CD4-positive, alpha-beta T cell treated with Interferon alpha-2 for 1 hour (primary cell): ENCODE data around the gene GH2.
A peak's percentile ranks its signal among the peaks of the same experiment; 100 is the strongest.
"Not testable (repeated sequence)": the region's sequence is repeated elsewhere in the genome, so short reads cannot be mapped to it uniquely, and the experiment has no call there.

Source experiments
- DNase-seq, 2 donors: peaks; one replicate each; pipeline ENCODE4 v3.0.0-alpha.2; 2020 to 2022

The GH2 gene

GRCh38 chr17:63881935-63882601 is at the start of gene GH2:
TSS of gene GH2 (minus strand) at chr17:63881944. CDS start at chr17:63881801, 143 bp downstream.
- DNase-seq: peak; percentile 60 to 72

GRCh38 chr17:63930951-63931575 is 49.3 kb upstream of the GH2 start:
- DNase-seq: peak; percentile 68 to 74

GRCh38 chr17:63929860-63930766 is 48.4 kb upstream of the GH2 start:
- DNase-seq: no peak

- DNase-seq: no peak
Measured at GRCh38 chr17:63928966-63929695, 47.4 kb upstream of the GH2 start.

- no peak for DNase-seq
Measured at GRCh38 chr17:63928172-63928666, 46.5 kb upstream of the GH2 start.

GRCh38 chr17:63927464-63928171 is 45.9 kb upstream of the GH2 start:
- no peak for DNase-seq

GRCh38 chr17:63926164-63926563 is 44.4 kb upstream of the GH2 start:
- DNase-seq: no peak

- DNase-seq: peak in 1 of 2 donors; percentile 59
Measured at GRCh38 chr17:63925615-63926014, 43.9 kb upstream of the GH2 start.

- peak in 1 of 2 donors; percentile 22 for DNase-seq
Measured at GRCh38 chr17:63922402-63922801, 40.7 kb upstream of the GH2 start.

- not testable (repeated sequence) for DNase-seq
Measured at GRCh38 chr17:63920779-63921178, 39.0 kb upstream of the GH2 start.

GRCh38 chr17:63920050-63920449 is 38.3 kb upstream of the GH2 start:
- DNase-seq: not testable (repeated sequence)

GRCh38 chr17:63919311-63919723 is 37.6 kb upstream of the GH2 start:
- peak; percentile 81 to 86 for DNase-seq

- not testable (repeated sequence) for DNase-seq
Measured at GRCh38 chr17:63918789-63919305, 37.1 kb upstream of the GH2 start, which contains the start of gene GH1. TSS of gene GH1 (minus strand) at chr17:63918839. CDS start at chr17:63918776, 63 bp downstream.

GRCh38 chr17:63918305-63918704 is 36.6 kb upstream of the GH2 start:
- DNase-seq: no peak

- DNase-seq: no peak
Measured at GRCh38 chr17:63917646-63918045, 35.9 kb upstream of the GH2 start.

- DNase-seq: not testable (repeated sequence)
Measured at GRCh38 chr17:63917206-63917605, 35.5 kb upstream of the GH2 start.

GRCh38 chr17:63916566-63917185 is 34.9 kb upstream of the GH2 start:
- DNase-seq: no peak

GRCh38 chr17:63915753-63916152 is 34.0 kb upstream of the GH2 start:
- DNase-seq: not testable (repeated sequence)

- no peak for DNase-seq
Measured at GRCh38 chr17:63914471-63914870, 32.7 kb upstream of the GH2 start.

- DNase-seq: peak; percentile 59 to 72
Measured at GRCh38 chr17:63911657-63912100, 29.9 kb upstream of the GH2 start.
